Measurements from ENCODE around the gene C1QL1. TPM values are rescaled to one million over a fixed set of nuclear protein-coding genes. Genes with fewer than 3 reads are reported as not detected.

C1QL1 gene
- total RNA-seq, 2 experiments from 2014 or later = 0.76 to 0.87 TPM

DNA sequence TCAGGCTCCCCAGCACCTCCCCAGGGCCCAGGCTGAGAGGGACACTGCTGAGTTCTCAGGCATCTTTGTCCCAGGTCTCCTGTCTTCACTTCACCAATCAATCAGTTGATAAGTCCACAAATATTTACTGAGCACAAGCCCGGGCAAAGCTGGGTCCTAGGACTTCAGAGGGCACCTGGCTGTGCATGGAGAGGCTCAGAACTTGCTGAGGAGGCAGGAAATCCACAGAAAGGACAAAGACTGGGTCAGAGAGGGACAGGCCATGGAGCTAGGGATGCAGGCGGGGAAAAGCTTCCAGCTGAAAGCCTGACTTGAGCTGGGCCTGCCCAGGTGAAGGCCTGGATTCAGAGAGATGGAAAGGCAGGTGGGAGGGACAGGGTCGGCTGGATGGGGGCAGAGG is 33.2 kb upstream of the C1QL1 start:
- no peaks in the 10 kb centered on the region for H3K36me3 Mint-ChIP-seq
- CTCF ChIA-PET = interaction anchor here (1.4 kb wide), 1 partner anchor 20 kb away, joined by 4 read pairs; no protein-coding TSS in a partner anchor
- intact Hi-C loops (cut with micrococcal nuclease) = no loop called here
- H3K4me1 Mint-ChIP-seq (ENCODE audit: low read depth) = no peaks in the 10 kb centered on the region
- DNase-seq = no peak
- H3K27me3 Mint-ChIP-seq = peaks cover 6% of the 10 kb centered on the region
- POLR2A ChIA-PET = no interaction called here
- no peak overlapping the region for H3K4me3 Mint-ChIP-seq
- no peak overlapping the region for H3K27ac Mint-ChIP-seq
- H3K9me3 Mint-ChIP-seq = peaks cover 11% of the 10 kb centered on the region

DNA sequence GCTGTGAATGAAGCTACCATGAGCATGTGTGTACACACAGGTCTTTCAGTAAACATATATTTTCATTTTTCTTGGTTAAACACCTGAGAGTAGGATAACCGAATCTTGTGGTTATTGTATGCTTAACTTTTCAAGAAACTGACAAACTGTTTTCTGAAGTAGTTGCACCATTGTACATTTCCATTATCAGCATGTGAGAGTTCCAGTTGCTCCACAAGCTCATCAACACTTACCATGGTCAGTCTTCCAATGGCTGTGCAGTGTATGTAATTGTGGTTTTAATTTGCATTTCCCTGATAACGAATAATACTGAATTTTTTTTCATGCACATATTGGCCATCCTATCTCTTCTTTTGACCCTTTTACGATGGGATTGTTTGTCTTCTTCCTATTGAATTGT is 31.3 kb upstream of the C1QL1 start:
- no peak for DNase-seq
- intact Hi-C loops (cut with micrococcal nuclease) = no loop called here
- ChIA-PET CTCF (no interaction called here), POLR2A (no interaction called here)
- no peak overlapping the region for H3K27ac Mint-ChIP-seq
- H3K9me3 Mint-ChIP-seq = peaks cover 11% of the 10 kb centered on the region
- no peaks in the 10 kb centered on the region for H3K36me3 Mint-ChIP-seq
- no peak overlapping the region for H3K4me3 Mint-ChIP-seq
- no peaks in the 10 kb centered on the region for H3K4me1 Mint-ChIP-seq (ENCODE audit: low read depth)
- peaks cover 7% of the 10 kb centered on the region for H3K27me3 Mint-ChIP-seq

DNA sequence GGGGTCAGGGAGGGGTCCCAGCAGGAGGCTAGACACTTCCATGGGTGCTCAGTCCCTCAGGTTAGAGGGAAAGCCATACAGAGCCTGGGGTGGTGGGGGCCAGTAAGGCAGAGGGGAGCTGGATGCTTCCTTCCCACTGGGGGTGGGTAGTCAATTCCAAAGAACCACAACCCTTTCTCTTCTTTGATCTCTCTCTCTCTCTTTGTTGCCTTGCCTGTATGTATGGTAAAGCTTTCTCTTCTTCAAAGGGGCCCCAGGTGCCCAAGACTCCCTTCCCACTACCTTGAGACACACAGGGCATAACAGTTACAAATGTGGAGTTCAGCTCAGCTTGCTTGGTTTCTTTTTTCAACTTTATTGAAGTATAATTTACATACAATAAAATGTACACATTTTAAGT is 30.5 kb upstream of the C1QL1 start:
- intact Hi-C loops (cut with micrococcal nuclease) = no loop called here
- no peak for DNase-seq
- Mint-ChIP-seq H3K9me3 (peaks cover 11% of the 10 kb centered on the region), H3K4me1 (ENCODE audit: low read depth) (no peaks in the 10 kb centered on the region), H3K4me3 (no peak overlapping the region), H3K27ac (no peak overlapping the region), H3K36me3 (no peaks in the 10 kb centered on the region), H3K27me3 (peaks cover 7% of the 10 kb centered on the region)
- CTCF ChIA-PET = interaction anchor here (0.5 to 1.4 kb wide), 3 partner anchors 16 to 78 kb away, joined by 3 to 9 read pairs (median 5); no protein-coding TSS in a partner anchor
- POLR2A ChIA-PET = no interaction called here

DNA sequence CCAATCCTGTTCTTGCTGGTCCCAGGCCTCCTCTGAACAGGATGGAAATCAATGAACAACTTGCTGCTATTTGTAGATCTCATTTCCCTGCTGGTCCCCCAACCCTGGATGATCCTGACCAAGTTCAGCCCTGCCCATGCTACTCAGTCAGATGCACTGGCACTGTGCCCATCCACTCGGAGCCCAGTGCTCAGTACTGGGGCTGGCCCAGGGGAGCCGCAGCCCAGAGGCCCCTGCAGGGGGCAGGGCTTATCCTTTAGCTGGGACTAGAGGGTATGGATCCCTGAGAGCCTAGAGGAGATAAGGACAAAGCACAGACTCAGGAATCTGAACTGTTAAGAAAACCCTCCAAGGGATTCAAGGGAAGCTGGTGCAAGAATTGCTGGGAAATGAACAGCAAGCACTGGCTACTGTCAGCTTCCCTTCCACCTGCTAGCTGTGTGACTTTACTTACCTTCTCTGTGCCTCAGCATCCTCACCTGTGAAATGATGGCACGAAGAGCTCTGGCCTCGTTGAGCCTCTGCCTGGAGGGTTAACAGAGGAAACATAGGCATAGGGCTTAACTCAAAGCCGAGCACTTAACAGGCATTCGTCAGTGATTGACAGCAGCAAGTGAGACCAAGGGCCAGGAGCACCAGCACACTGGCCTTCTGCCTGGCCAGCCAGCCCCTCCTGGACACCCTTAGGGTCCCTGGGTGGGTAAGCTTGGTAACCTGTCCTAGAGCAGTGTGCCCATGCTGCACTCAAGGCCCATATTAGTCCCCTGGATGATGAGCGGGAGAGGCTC is 29.8 kb upstream of the C1QL1 start:
- no peak for DNase-seq
- Mint-ChIP-seq H3K36me3 (no peaks in the 10 kb centered on the region), H3K4me3 (no peak overlapping the region), H3K9me3 (peaks cover 11% of the 10 kb centered on the region), H3K4me1 (ENCODE audit: low read depth) (no peaks in the 10 kb centered on the region), H3K27me3 (peaks cover 7% of the 10 kb centered on the region), H3K27ac (no peak overlapping the region)
- intact Hi-C loops (cut with micrococcal nuclease) = no loop called here
- ChIA-PET POLR2A (no interaction called here), CTCF (interaction anchor here (0.5 to 1.4 kb wide), 3 partner anchors 16 to 78 kb away, joined by 3 to 9 read pairs (median 5); no protein-coding TSS in a partner anchor)

DNA sequence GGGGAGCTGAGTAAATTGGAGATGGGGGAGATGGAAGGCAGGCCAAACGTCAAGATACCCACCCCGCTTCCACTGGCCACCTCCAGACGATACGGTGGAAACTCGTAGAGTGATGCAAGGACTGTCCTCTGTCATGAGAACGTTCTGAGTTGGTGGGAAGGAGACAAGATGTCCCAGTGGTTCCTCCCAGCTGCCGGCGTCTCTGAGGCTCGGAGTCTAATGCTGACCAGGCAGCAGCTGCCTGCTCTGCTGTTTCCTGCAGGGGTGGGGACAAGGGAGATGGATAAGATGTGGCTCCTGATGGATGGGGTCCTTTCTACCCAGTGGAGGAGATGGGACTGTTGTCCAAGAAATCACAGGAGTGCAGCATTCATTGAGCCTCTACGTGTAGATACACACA is 28.2 kb upstream of the C1QL1 start:
- Mint-ChIP-seq H3K4me1 (ENCODE audit: low read depth) (no peaks in the 10 kb centered on the region), H3K4me3 (no peak overlapping the region), H3K27me3 (peaks cover 7% of the 10 kb centered on the region), H3K9me3 (peaks cover 11% of the 10 kb centered on the region), H3K27ac (no peak overlapping the region), H3K36me3 (no peaks in the 10 kb centered on the region)
- CTCF ChIA-PET = interaction anchor here (1.5 kb wide), 1 partner anchor 26 kb away, joined by 6 read pairs; no protein-coding TSS in a partner anchor
- POLR2A ChIA-PET = no interaction called here
- intact Hi-C loops (cut with micrococcal nuclease) = no loop called here
- no peak for DNase-seq

DNA sequence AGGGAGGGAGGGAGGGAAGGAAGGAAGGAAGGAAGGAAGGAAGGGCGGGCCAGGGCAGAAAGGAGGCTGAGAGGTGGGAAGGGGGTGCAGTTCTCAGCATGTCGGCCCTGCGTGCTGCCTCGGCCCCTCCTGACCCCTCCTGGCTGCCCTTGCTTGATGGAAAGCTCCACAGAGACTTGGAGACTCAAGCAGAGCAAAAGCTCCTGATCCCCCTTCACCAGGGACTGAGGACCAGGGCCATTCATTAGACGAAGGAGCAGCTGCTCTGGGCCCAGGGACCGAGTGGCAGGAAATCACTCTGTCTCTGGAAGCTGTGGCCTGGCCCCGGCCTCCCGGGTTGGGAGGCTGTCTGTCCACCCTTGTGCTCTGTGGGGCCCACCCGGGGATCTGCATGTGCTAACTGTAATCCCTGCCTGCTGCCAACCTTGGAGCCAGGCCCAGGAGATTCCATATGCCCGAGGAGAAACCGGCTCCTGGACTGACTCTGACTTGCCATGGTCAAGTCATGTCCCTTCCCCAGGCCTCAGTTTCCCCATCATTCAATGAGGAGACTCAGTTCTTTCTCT is 27.4 kb upstream of the C1QL1 start:
- Mint-ChIP-seq H3K4me1 (ENCODE audit: low read depth) (no peaks in the 10 kb centered on the region), H3K9me3 (peaks cover 11% of the 10 kb centered on the region), H3K27me3 (peaks cover 7% of the 10 kb centered on the region), H3K4me3 (no peak overlapping the region), H3K27ac (no peak overlapping the region), H3K36me3 (no peaks in the 10 kb centered on the region)
- CTCF ChIA-PET = no interaction called here
- POLR2A ChIA-PET = no interaction called here
- DNase-seq = no peak
- intact Hi-C loops (cut with micrococcal nuclease) = no loop called here

DNA sequence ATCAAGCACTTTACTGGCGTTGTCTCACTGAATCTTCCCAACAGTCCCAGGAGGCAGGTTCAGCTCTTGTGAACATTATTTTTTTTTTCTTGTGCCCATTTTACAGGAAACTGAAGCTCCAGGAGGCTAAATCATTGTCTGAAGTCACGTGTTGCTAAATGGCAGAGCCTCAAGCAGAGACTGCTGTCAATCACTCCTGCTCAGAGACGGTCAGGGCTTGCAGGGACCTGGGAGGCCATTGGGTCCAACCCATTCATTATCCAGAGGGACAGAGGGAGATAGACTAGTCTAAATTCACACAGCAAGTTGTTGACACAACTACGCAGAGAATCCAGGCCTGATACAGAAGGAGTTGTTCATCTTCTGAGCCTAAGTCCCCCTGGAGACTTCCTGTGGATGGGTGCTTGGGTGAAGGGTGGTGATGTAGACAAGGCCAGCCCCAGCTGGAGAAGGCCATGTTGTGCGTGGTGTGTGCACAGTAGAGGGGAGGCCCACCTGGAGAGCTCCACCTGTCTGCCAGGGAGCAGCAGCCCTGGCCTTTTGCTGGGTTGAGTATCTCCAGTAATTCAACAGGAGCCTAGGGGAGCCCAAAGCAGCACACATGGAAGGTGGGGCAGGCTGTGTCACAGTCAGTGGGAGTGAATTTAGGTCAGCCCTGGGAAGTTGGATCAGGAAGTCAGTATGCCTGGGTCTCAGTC is 24.3 kb upstream of the C1QL1 start:
- H3K9me3 Mint-ChIP-seq = no peaks in the 10 kb centered on the region

DNA sequence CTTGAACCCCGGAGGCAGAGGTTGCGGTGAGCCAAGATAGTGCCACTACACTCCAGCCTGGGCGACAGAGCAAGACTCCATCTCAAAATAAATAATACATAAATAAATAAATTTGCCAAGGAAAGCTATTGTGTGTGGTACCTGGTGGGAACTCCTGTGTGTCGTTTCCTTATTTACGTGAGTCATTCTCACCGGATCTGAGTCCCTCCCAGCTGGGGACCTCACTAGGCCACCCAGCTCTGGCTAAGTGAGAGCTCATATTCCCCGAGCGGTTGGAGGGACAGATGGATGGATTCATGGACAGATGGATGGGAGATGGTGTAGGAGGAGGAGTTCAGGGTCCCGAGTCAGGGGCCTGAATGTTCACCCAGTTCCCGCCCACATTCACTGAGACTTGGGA is 22.9 kb upstream of the C1QL1 start:
- no peaks in the 10 kb centered on the region for H3K4me1 Mint-ChIP-seq (ENCODE audit: low read depth)
- no peaks in the 10 kb centered on the region for H3K36me3 Mint-ChIP-seq
- no peak overlapping the region for H3K4me3 Mint-ChIP-seq
- H3K27me3 Mint-ChIP-seq = peaks cover 24% of the 10 kb centered on the region
- CTCF ChIA-PET = interaction anchor here (2.1 kb wide), 1 partner anchor 31 kb away, joined by 9 read pairs; no protein-coding TSS in a partner anchor
- POLR2A ChIA-PET = no interaction called here
- intact Hi-C loops (cut with micrococcal nuclease) = no loop called here
- H3K27ac Mint-ChIP-seq = no peak overlapping the region
- no peak for DNase-seq
- H3K9me3 Mint-ChIP-seq = no peaks in the 10 kb centered on the region

More for the DNA sequence above, 24.3 kb upstream of the C1QL1 start:
- H3K4me1 Mint-ChIP-seq (ENCODE audit: low read depth) = no peaks in the 10 kb centered on the region
- H3K36me3 Mint-ChIP-seq = no peaks in the 10 kb centered on the region
- intact Hi-C loops (cut with micrococcal nuclease) = no loop called here
- peaks cover 25% of the 10 kb centered on the region for H3K27me3 Mint-ChIP-seq
- H3K27ac Mint-ChIP-seq = no peak overlapping the region
- CTCF ChIA-PET = interaction anchor here (1.5 to 2.1 kb wide), 2 partner anchors 30 kb away, joined by 6 to 9 read pairs; no protein-coding TSS in a partner anchor
- DNase-seq = no peak
- POLR2A ChIA-PET = no interaction called here
- H3K4me3 Mint-ChIP-seq = no peak overlapping the region

DNA sequence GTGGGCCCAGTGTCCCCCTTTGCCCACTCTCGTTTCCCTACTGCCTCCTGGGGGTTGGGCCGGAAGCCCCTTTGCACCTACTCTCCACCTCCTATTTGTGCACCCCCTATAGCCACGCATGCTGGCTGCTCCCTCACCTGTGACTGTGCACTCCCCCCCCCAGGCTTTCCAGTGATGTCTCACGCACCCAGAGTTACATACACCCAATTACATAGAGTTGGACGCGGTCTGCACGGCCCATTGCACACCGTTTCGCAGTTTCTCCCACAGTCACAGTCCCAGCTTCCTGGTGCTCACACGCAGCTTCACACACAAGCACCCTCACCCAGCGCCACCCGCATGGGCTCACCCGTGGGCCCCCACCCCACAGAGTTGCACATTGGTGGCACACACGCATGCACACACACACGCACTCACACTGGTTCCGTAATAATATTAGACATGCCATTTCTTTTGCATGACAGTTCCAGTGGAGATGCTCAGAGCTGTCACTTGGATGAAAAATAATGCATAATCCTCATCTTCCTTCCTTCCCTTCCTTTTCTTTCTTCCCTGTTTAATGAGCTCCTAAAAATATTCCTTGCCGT is 21.5 kb upstream of the C1QL1 start:
- H3K9me3 Mint-ChIP-seq = no peaks in the 10 kb centered on the region
- intact Hi-C loops (cut with micrococcal nuclease) = no loop called here
- no peak overlapping the region for H3K27ac Mint-ChIP-seq

DNA sequence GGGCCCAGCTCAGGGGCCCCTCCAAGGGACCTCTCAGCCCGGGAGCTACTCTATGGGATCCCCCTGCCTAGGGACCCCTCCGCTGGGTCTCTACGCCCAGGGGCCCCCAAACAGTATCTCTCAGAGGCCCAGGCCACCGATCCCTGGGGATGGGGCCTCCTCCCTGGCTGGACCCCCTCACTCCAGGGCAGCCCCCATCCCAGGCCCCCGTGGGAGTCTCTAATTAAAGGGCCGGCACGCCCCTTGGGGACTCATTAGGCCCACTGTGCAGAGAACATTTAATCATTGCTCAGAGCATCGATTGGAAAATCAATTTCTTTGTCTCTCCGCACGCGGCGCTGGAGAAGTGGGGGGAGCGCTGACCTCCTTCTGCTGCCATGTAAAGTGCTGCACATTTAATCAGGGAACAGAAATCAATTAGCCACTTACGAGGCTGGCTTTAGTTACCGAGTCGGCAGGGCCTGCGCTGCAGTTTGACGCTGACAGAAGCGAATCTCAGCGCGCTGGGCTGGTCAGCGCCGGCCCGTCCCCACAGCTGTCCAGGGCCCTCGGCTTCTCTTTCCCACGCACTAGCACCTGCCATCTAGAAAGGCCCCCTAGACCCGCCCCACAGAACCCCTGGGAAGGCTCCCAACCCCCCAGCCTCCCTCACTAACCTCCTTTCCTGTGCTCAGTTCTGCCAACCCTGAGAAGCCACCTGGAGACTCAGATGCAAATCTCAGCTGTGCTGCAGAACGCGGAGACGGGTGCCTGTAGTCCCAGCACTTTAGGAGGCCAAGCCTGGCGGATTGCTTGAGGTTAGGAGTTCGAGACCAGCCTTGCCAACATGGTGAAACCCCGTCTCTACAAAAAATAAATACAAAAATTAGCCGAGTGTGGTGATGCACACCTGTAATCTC is 20.2 kb upstream of the C1QL1 start:
- intact Hi-C loops (cut with micrococcal nuclease) = no loop called here
- H3K9me3 Mint-ChIP-seq = no peaks in the 10 kb centered on the region
- ChIA-PET POLR2A (no interaction called here), CTCF (interaction anchor here (1.7 kb wide), 1 partner anchor 68 kb away, joined by 5 read pairs; no protein-coding TSS in a partner anchor)
- no peak overlapping the region for H3K4me3 Mint-ChIP-seq
- peaks cover 30% of the 10 kb centered on the region for H3K27me3 Mint-ChIP-seq
- no peak for DNase-seq
- H3K27ac Mint-ChIP-seq = no peak overlapping the region
- H3K36me3 Mint-ChIP-seq = no peaks in the 10 kb centered on the region
- H3K4me1 Mint-ChIP-seq (ENCODE audit: low read depth) = no peaks in the 10 kb centered on the region

More for the DNA sequence above, 21.5 kb upstream of the C1QL1 start:
- no peaks in the 10 kb centered on the region for H3K36me3 Mint-ChIP-seq
- H3K4me3 Mint-ChIP-seq = no peak overlapping the region
- H3K27me3 Mint-ChIP-seq = peaks cover 30% of the 10 kb centered on the region
- no peaks in the 10 kb centered on the region for H3K4me1 Mint-ChIP-seq (ENCODE audit: low read depth)
- DNase-seq = no peak
- ChIA-PET POLR2A (no interaction called here), CTCF (interaction anchor here (1.7 kb wide), 1 partner anchor 69 kb away, joined by 5 read pairs; no protein-coding TSS in a partner anchor)

DNA sequence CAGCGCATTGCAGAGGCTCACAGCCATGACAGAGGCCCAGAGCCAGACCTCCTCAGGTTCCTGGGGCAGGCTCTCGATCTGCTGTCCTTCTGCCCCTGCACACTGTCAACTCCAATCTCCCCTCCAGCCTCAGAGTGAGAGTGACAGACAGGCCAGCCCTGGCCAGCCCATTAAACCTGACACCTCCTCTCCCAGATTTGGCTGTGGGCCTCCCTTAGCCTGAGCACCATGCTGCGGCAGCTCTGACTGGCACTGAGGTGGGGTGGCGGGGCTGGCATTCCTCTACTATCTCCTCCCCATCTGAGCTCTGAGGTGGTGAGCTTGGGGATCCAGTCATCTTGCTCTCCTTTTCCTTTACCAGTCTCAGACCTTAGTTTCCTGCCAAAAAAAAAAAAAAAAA is 15.5 kb upstream of the C1QL1 start:
- H3K4me3 Mint-ChIP-seq = no peak overlapping the region
- H3K4me1 Mint-ChIP-seq (ENCODE audit: low read depth) = peaks cover 2% of the 10 kb centered on the region
- H3K9me3 Mint-ChIP-seq = no peaks in the 10 kb centered on the region
- H3K36me3 Mint-ChIP-seq = no peaks in the 10 kb centered on the region
- ChIA-PET POLR2A (no interaction called here), CTCF (no interaction called here)
- no peak overlapping the region for H3K27ac Mint-ChIP-seq
- no peak for DNase-seq
- peaks cover 42% of the 10 kb centered on the region for H3K27me3 Mint-ChIP-seq
- intact Hi-C loops (cut with micrococcal nuclease) = no loop called here
